Measurements from ENCODE around the gene VPS54. TPM values are rescaled to one million over a fixed set of nuclear protein-coding genes. Genes with fewer than 3 reads are reported as not detected.
"Not testable (repeated sequence)": the region's sequence is repeated elsewhere in the genome, so short reads cannot be mapped to it uniquely, and the experiment has no call there.

Gene VPS54
- total and polyA plus RNA-seq, 5 donors: 8.5 to 14.8 (median 13.3) TPM

DNA sequence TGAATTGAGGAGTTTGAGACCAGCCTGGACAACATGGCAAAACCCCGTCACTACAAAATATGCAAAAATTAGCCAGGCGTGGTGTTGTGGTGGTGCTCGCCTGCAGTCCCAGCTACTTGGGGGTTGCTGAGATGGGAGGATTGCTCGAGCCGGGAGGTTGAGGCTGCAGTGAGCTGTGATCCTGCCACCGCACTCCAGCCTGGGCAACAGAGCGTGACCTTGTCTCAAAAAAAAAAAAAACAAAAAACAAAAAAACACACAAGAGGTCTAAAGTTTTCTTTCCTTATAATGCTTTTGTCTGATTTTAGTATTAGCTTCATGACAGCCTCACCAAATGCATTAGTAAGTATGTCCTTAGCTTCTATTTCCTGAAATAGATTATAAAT, 43.1 kb downstream of the VPS54 start:
- Histone ChIP-seq H3K4me3 (ENCODE audit: low read length) (no peak overlapping the region), H3K4me1 (ENCODE audit: control insufficient read depth, insufficient read depth, low read length) (no peaks in the 10 kb centered on the region), H3K9me3 (ENCODE audit: control insufficient read depth, low read length) (no peaks in the 10 kb centered on the region), H3K27ac (ENCODE audit: low read length) (no peak overlapping the region), H3K27me3 (ENCODE audit: control insufficient read depth, insufficient read depth) (no peaks in the 10 kb centered on the region)
- ATAC-seq: no peak
- 98% methylated on average over 7 of the region's 7 CpGs for WGBS
- DNase-seq: no peak
- intact Hi-C loops (cut with DNase I): no loop called here

DNA sequence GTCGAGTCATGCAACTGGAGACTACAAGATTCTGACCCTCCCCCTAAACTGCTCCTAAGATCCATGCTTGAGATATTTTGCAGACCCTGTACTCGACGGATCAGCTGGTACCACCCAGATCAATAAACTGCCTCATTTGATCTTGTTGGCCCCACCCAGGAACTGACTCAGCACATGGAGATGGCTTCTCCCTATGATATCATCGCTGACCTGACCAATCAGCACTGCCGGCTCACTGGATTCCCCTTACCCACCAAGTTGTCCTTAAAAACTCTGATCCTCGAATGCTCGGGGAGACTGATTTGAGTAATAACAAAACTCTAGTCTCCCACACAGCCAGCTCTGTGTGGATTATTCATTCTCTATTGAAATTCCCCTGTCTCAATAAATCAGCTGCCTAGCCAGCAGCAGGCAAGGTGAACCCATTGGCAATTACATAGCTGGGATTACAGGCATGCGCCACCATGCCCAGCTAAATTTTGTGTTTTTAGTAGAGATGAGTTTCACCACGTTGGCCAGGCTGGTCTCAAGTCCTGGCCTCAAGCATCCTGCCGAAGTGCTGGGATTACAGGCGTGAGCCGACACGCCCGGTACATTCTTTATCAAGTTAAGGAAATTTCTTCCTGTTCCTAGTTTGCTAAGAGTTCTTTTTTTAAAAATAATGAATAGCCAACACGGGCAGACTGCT, 43.6 kb downstream of the VPS54 start:
- intact Hi-C loops (cut with DNase I): no loop called here
- Histone ChIP-seq H3K9me3 (ENCODE audit: control insufficient read depth, low read length) (no peaks in the 10 kb centered on the region), H3K27me3 (ENCODE audit: control insufficient read depth, insufficient read depth) (no peaks in the 10 kb centered on the region), H3K4me1 (ENCODE audit: control insufficient read depth, insufficient read depth, low read length) (no peaks in the 10 kb centered on the region), H3K4me3 (ENCODE audit: low read length) (no peak overlapping the region), H3K27ac (ENCODE audit: low read length) (no peak overlapping the region)
- no peak for DNase-seq
- ATAC-seq: no peak
- 97% methylated on average over 15 of the region's 15 CpGs for WGBS

DNA sequence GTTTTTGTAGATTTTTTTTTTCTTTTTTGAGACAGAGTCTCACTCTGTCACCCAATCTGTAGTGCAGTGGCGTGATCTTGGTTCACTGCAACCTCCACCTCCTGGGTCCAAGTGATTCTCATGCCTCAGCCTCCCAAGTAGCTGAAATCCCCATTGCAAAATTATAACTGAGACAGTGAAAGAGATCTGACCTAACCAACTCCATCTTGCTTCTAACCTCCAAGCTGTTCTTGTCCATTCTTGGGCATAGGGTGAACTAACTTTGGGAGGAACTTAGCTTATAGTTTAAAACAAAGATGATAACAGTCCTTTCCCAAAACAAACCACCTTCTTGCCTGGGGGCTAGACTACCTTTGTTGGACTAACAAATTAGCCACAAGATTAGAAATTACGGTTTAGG, 44.2 kb downstream of the VPS54 start:
- 100% methylated on average over 2 of the region's 2 CpGs for WGBS
- H3K4me1 ChIP-seq (ENCODE audit: control insufficient read depth, insufficient read depth, low read length); ATAC-seq; H3K27me3 ChIP-seq (ENCODE audit: control insufficient read depth, insufficient read depth); DNase-seq; H3K27ac ChIP-seq (ENCODE audit: low read length); H3K4me3 ChIP-seq (ENCODE audit: low read length); intact Hi-C loops (cut with DNase I); H3K9me3 ChIP-seq (ENCODE audit: control insufficient read depth, low read length): not testable (repeated sequence)

DNA sequence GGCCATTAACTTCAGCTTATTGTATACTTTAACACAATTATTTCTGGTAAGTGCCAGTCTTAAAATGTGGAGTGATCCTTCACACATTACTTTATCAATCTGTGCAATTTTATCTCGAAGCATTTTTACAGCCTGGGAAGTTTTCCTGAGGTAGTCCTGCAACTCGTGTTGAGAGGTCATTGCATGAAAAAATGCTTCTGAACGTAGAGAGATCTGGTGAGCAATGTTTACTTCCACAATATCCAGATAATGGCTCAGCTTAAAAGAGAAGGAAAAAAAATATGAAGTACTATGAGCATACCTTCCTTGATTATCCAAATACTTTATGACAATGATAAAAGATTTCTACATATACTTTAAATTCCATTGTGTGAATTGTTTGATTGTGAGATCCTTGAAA, 57.0 kb downstream of the VPS54 start:
- Histone ChIP-seq H3K4me1 (ENCODE audit: control insufficient read depth, insufficient read depth, low read length) (no peaks in the 10 kb centered on the region), H3K27ac (ENCODE audit: low read length) (no peak overlapping the region), H3K4me3 (ENCODE audit: low read length) (no peak overlapping the region), H3K9me3 (ENCODE audit: control insufficient read depth, low read length) (no peaks in the 10 kb centered on the region), H3K27me3 (ENCODE audit: control insufficient read depth, insufficient read depth) (no peaks in the 10 kb centered on the region)
- DNase-seq: no peak
- WGBS: 45% methylated on average over 3 of the region's 3 CpGs
- intact Hi-C loops (cut with DNase I): no loop called here
- ATAC-seq: no peak

DNA sequence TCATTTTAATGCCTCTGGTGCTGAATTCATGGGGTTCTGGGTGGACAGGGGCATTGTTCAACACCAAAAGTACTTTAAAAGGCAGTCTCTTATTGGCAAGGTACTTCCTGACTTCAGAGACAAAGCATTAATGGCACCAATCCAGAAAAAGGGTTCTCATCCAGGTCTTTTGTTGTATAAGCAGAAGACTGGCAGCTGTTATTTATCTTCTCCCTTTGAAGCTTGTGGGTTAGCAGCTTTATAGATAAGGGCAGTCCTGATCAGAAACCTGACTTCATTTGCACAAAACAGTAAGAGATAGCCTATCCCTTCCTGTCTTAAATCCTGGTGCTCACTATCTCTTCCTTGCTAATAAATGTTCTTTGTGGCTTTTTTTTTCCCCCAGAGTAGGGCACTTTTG, 68.8 kb downstream of the VPS54 start:
- no peaks in the 10 kb centered on the region for H3K9me3 ChIP-seq (ENCODE audit: control insufficient read depth, low read length)
- H3K4me3 ChIP-seq (ENCODE audit: low read length): no peak overlapping the region
- ATAC-seq (no peak), DNase-seq (no peak)
- intact Hi-C loops (cut with DNase I): no loop called here
- H3K27ac ChIP-seq (ENCODE audit: low read length): no peak overlapping the region
- H3K4me1 ChIP-seq (ENCODE audit: control insufficient read depth, insufficient read depth, low read length): no peaks in the 10 kb centered on the region
- no peaks in the 10 kb centered on the region for H3K27me3 ChIP-seq (ENCODE audit: control insufficient read depth, insufficient read depth)

- no peaks in the 10 kb centered on the region for H3K9me3 ChIP-seq (ENCODE audit: control insufficient read depth, low read length)
- no peak overlapping the region for H3K4me3 ChIP-seq (ENCODE audit: low read length)
- H3K4me1 ChIP-seq (ENCODE audit: control insufficient read depth, insufficient read depth, low read length): no peaks in the 10 kb centered on the region
- H3K27me3 ChIP-seq (ENCODE audit: control insufficient read depth, insufficient read depth): no peaks in the 10 kb centered on the region
- H3K27ac ChIP-seq (ENCODE audit: low read length): no peak overlapping the region
- intact Hi-C loops (cut with DNase I): no loop called here
- WGBS: 84% methylated on average over 1 of the region's 1 CpG
- DNase-seq (no peak), ATAC-seq (no peak)
Observed at GRCh38 chr2:63942788-63943187, 76.4 kb downstream of the VPS54 start.

DNA sequence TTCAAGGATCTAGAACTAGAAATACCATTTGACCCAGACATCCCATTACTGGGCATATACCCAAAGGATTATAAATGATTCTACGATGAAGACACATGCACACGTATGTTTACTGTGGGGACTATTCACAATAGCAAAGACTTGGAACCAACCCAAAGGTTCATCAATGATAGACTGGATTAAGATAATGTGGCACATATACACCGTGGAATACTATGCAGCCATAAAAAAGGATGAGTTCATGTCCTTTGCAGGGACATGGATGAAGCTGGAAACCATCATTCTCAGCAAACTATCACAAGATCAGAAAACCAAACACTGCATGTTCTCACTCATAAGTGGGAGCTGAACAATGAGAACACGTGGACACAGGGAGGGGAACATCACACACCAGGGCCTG, 87.1 kb downstream of the VPS54 start:
- H3K27me3 ChIP-seq (ENCODE audit: control insufficient read depth, insufficient read depth); ATAC-seq; H3K4me1 ChIP-seq (ENCODE audit: control insufficient read depth, insufficient read depth, low read length); intact Hi-C loops (cut with DNase I); H3K27ac ChIP-seq (ENCODE audit: low read length); DNase-seq; H3K9me3 ChIP-seq (ENCODE audit: control insufficient read depth, low read length); H3K4me3 ChIP-seq (ENCODE audit: low read length): not testable (repeated sequence)
- 96% methylated on average over 4 of the region's 4 CpGs for WGBS

DNA sequence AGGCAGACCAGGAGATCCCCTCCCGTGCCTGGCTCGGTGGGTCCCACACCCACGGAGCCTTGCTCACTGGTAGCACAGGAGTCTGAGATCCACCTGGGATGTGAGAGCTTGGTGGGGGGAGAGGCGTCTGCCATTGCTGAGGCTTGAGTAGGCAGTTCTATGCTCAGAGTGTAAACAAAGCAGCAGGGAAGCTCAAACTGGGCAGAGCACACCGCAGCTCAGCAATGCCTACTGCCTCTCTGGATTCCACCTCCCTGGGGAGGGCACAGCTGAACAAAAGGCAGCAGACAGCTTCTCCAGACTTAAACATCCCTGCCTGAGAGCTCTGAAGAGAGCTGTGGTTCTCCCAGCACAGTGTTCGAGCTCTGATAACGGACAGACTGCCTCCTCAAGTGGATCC, 92.4 kb downstream of the VPS54 start:
- ATAC-seq (no peak), DNase-seq (no peak)
- WGBS: 89% methylated on average over 7 of the region's 7 CpGs

DNA sequence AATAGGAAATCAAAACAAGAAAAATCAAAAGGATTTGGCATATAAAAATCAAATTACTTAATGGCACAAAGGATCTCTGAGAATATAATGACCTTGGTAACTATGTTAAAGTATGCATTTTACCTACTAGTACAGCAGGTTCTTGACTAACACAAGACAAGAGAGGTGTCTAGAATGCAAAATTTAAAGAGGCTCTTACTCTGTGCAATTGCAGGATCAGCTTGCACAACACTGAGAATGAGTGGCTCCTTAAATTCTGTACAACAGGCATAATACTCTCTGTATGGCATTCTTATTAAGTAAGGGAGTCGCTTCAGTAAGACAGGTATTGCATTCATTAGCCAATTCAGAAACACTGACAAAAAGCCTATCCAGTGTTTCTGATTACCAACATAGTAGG, 104.9 kb downstream of the VPS54 start:
- Histone ChIP-seq H3K4me3 (ENCODE audit: low read length) (no peak overlapping the region), H3K27ac (ENCODE audit: low read length) (no peak overlapping the region), H3K4me1 (ENCODE audit: control insufficient read depth, insufficient read depth, low read length) (no peaks in the 10 kb centered on the region), H3K9me3 (ENCODE audit: control insufficient read depth, low read length) (no peaks in the 10 kb centered on the region), H3K27me3 (ENCODE audit: control insufficient read depth, insufficient read depth) (no peaks in the 10 kb centered on the region)
- intact Hi-C loops (cut with DNase I): no loop called here
- DNase-seq (no peak), ATAC-seq (no peak)
- WGBS: 98% methylated on average over 1 of the region's 1 CpG

More for the DNA sequence above, 92.4 kb downstream of the VPS54 start:
- no peak overlapping the region for H3K27ac ChIP-seq (ENCODE audit: low read length)
- H3K27me3 ChIP-seq (ENCODE audit: control insufficient read depth, insufficient read depth): no peaks in the 10 kb centered on the region
- intact Hi-C loops (cut with DNase I): no loop called here
- no peaks in the 10 kb centered on the region for H3K9me3 ChIP-seq (ENCODE audit: control insufficient read depth, low read length)
- no peak overlapping the region for H3K4me3 ChIP-seq (ENCODE audit: low read length)
- H3K4me1 ChIP-seq (ENCODE audit: control insufficient read depth, insufficient read depth, low read length): no peaks in the 10 kb centered on the region

- DNase-seq: no peak
- H3K27me3 ChIP-seq (ENCODE audit: control insufficient read depth, insufficient read depth): no peaks in the 10 kb centered on the region
- no peak for ATAC-seq
- no peak overlapping the region for H3K27ac ChIP-seq (ENCODE audit: low read length)
- no peaks in the 10 kb centered on the region for H3K9me3 ChIP-seq (ENCODE audit: control insufficient read depth, low read length)
- no peak overlapping the region for H3K4me3 ChIP-seq (ENCODE audit: low read length)
- 98% methylated on average over 2 of the region's 2 CpGs for WGBS
- intact Hi-C loops (cut with DNase I): no loop called here
- no peaks in the 10 kb centered on the region for H3K4me1 ChIP-seq (ENCODE audit: control insufficient read depth, insufficient read depth, low read length)
Observed at GRCh38 chr2:63903003-63903402, 116.2 kb downstream of the VPS54 start.

GRCh38 chr2:63902149-63902548, 117.1 kb downstream of the VPS54 start:
- intact Hi-C loops (cut with DNase I): no loop called here
- Histone ChIP-seq H3K27me3 (ENCODE audit: control insufficient read depth, insufficient read depth) (no peaks in the 10 kb centered on the region), H3K9me3 (ENCODE audit: control insufficient read depth, low read length) (no peaks in the 10 kb centered on the region), H3K4me1 (ENCODE audit: control insufficient read depth, insufficient read depth, low read length) (no peaks in the 10 kb centered on the region), H3K27ac (ENCODE audit: low read length) (no peak overlapping the region), H3K4me3 (ENCODE audit: low read length) (no peak overlapping the region)
- ATAC-seq (no peak), DNase-seq (no peak)

DNA sequence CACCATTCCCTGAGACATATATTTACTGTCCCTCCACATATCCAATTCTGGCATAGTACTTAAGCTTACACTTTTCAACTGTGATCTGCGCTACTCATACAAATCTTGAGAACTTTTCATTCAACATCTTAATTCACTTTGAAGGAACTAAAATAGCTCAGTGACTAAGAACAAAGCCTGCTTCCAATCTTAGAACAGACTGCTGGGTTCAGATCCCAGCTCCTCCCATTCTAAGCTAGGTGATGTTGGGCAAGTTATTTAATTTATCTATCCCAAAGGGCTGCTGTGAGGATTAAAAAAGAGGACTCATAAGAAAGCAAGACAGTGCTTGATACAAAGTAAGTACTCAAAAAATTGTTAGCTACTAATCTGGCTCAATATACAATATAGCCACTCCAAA, 119.6 kb downstream of the VPS54 start:
- intact Hi-C loops (cut with DNase I): no loop called here
- Histone ChIP-seq H3K9me3 (ENCODE audit: control insufficient read depth, low read length) (no peaks in the 10 kb centered on the region), H3K27ac (ENCODE audit: low read length) (no peak overlapping the region), H3K27me3 (ENCODE audit: control insufficient read depth, insufficient read depth) (no peaks in the 10 kb centered on the region), H3K4me3 (ENCODE audit: low read length) (no peak overlapping the region), H3K4me1 (ENCODE audit: control insufficient read depth, insufficient read depth, low read length) (no peaks in the 10 kb centered on the region)
- ATAC-seq (no peak), DNase-seq (no peak)
- 89% methylated on average over 1 of the region's 1 CpG for WGBS

Data from right cardiac atrium (tissue), 5 donors.